Adrenal gland (tissue), 5 donors: ENCODE data around the gene PPP1R9B.
A peak's percentile ranks its signal among the peaks of the same experiment; 100 is the strongest.

ENCODE experiments used
- POLR2A ChIP-seq, 2 donors: fragments of 450-650 bp; IDR thresholded peaks; one replicate each; pipeline ENCODE4 v1.6.1; 2017; ENCODE audit warnings: antibody characterized with exemption in 2 of 2, mild to moderate bottlenecking in 2 of 2, moderate library complexity in 1 of 2
- TF ChIP-seq, protein P1 (sequence below), 6 experiments: fragments of 450-650 bp in 4 of 6; fragments of 200-600 bp in 2 of 6; sonication (generic) in 1 of 6; IDR thresholded peaks; 1 replicate in 5 of 6; 2 replicates in 1 of 6; pipeline versions ENCODE4 v1.5.1 to v1.8.0; 2016 to 2021; ENCODE audit warnings: antibody characterized with exemption in 6 of 6, mild to moderate bottlenecking in 2 of 6, moderate library complexity in 1 of 6
- donor health status: DM: no; HTN: no; CAD: no.

DNA sequence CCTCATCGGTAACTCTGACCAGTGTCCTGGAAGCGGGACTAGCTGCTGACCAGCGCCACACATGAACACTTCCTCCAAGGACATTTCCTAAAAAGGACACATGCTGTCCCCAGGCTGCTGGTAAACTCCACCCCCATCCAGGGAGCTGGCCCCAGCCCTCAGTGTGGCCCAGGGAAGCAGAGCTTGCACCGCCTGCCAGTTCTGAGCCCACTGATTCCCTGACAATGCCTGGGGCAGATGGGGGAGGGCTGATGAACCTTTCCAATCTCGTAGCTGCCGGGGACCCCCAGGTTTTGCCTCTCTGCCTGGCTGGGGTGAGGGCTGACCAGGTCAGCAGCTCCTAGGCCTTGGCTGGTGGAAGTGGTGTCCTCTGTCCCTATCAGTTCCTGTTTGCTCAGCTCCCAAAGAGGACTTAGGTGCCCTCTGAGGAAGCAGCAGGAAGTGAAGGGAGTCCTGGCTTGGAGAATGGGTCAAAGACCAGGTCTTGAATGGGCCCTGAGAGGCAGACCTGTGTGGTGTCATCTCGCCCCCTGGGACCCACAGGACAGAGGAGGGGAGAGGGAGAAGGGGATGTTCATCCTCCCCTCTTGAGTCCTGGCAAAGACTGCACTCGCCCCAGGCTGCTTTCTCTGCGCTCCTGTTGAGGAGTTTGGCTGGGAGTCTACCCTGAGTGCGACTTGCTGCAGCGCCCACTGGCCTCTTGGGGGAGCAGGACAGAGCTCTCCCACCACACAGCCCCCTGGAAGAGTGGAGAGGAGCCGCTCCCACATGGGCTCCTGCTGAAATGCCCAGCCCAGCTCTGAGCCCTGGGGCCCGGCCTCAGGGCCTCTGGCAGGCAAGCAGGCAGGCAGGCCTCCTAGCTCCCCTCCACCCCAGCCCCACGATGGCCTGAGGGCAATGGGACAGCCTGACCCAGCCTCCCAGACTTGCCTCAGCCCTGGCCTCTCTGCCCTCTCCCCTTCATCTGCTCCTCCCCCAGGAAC is 38.5 kb downstream of the PPP1R9B start:
- TF ChIP-seq, protein P1, sequence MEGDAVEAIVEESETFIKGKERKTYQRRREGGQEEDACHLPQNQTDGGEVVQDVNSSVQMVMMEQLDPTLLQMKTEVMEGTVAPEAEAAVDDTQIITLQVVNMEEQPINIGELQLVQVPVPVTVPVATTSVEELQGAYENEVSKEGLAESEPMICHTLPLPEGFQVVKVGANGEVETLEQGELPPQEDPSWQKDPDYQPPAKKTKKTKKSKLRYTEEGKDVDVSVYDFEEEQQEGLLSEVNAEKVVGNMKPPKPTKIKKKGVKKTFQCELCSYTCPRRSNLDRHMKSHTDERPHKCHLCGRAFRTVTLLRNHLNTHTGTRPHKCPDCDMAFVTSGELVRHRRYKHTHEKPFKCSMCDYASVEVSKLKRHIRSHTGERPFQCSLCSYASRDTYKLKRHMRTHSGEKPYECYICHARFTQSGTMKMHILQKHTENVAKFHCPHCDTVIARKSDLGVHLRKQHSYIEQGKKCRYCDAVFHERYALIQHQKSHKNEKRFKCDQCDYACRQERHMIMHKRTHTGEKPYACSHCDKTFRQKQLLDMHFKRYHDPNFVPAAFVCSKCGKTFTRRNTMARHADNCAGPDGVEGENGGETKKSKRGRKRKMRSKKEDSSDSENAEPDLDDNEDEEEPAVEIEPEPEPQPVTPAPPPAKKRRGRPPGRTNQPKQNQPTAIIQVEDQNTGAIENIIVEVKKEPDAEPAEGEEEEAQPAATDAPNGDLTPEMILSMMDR (IDR thresholded peaks at IDR 0.05): no peak
- peak in 1 of 2 donors; percentile 33 for TF ChIP-seq POLR2A (IDR thresholded peaks at IDR 0.05)
